GM12878 (cell line): ENCODE data around the gene TRIM68.

Experiments used
- CBX5 ChIP-seq: sonication (generic); IDR thresholded peaks from 2 replicates; pipeline ENCODE4 v1.6.1; 2016; ENCODE audit warnings: low read depth, moderate library complexity, mild to moderate bottlenecking, inconsistent platforms
- CHD2 ChIP-seq: IDR thresholded peaks from 2 replicates; pipeline ENCODE4 v1.6.1; 2011; ENCODE audit warnings: low read depth, low read length, improper control_type of control experiment, borderline replicate concordance
- CTCF ChIP-seq, 3 experiments: IDR thresholded peaks in 2 of 3; conservative IDR thresholded peaks in 1 of 3; 2 replicates each; pipeline ENCODE4 v1.5.1; 2011; ENCODE audit warnings: low read depth in 3 of 3, low read length in 3 of 3, mild to moderate bottlenecking in 3 of 3, control low read depth in 2 of 3, moderate library complexity in 2 of 3, inconsistent platforms in 1 of 3, mixed read lengths in 1 of 3; ENCODE audit not compliant: control insufficient read depth in 2 of 3, insufficient read depth in 1 of 3; ENCODE audit errors: extremely low read depth in 1 of 3
- HCFC1 ChIP-seq: fragments of 150-350 bp; IDR thresholded peaks from 2 replicates; pipeline ENCODE4 v1.6.1; 2014; ENCODE audit warnings: low read length
- HDAC6 ChIP-seq: fragments of 200-600 bp; sonication (generic); IDR thresholded peaks from one replicate; pipeline ENCODE4 v1.8.0; 2017; ENCODE audit warnings: antibody characterized with exemption; ENCODE audit not compliant: unreplicated experiment
- POLR2A ChIP-seq: IDR thresholded peaks from 2 replicates; pipeline ENCODE4 v1.6.1; 2011; ENCODE audit warnings: low read depth, mild to moderate bottlenecking, low read length
- RCOR1 ChIP-seq: conservative IDR thresholded peaks from 2 replicates; pipeline ENCODE4 v1.6.1; 2012; ENCODE audit warnings: low read depth, low read length, improper control_type of control experiment
- SUZ12 ChIP-seq: fragments of 200-600 bp; sonication (generic); IDR thresholded peaks from one replicate; pipeline ENCODE4 v1.6.1; 2018; ENCODE audit warnings: antibody characterized with exemption, mild to moderate bottlenecking; ENCODE audit not compliant: unreplicated experiment
- YY1 ChIP-seq: IDR thresholded peaks from 2 replicates; pipeline ENCODE4 v1.6.1; 2011; ENCODE audit warnings: low read depth, mild to moderate bottlenecking, low read length
- ZNF384 ChIP-seq: IDR thresholded peaks from 2 replicates; pipeline ENCODE4 v1.6.1; 2012; ENCODE audit warnings: low read depth, mild to moderate bottlenecking, low read length, improper control_type of control experiment, borderline replicate concordance
- TF ChIP-seq, protein P1 (sequence below): fragments of 450-650 bp; IDR thresholded peaks from 2 replicates; pipeline ENCODE4 v1.6.1; 2017; ENCODE audit warnings: mild to moderate bottlenecking

- TF ChIP-seq CHD2 (no peak), CTCF (IDR thresholded peaks at IDR 0.05 in 2 of 3, conservative IDR thresholded peaks at IDR 0.05 in 1 of 3; ENCODE audit: control insufficient read depth in 2 of 3, extremely low read depth in 1 of 3, insufficient read depth in 1 of 3, low read depth in 3 of 3, low read length in 3 of 3) (no peak), HDAC6 (no peak), ZNF384 (no peak), SUZ12 (no peak), CBX5 (no peak), HCFC1 (no peak), POLR2A (no peak), RCOR1 (no peak), YY1 (no peak)
- TF ChIP-seq, protein P1, sequence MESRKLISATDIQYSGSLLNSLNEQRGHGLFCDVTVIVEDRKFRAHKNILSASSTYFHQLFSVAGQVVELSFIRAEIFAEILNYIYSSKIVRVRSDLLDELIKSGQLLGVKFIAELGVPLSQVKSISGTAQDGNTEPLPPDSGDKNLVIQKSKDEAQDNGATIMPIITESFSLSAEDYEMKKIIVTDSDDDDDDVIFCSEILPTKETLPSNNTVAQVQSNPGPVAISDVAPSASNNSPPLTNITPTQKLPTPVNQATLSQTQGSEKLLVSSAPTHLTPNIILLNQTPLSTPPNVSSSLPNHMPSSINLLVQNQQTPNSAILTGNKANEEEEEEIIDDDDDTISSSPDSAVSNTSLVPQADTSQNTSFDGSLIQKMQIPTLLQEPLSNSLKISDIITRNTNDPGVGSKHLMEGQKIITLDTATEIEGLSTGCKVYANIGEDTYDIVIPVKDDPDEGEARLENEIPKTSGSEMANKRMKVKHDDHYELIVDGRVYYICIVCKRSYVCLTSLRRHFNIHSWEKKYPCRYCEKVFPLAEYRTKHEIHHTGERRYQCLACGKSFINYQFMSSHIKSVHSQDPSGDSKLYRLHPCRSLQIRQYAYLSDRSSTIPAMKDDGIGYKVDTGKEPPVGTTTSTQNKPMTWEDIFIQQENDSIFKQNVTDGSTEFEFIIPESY: no peak
These were observed 7.9 kb upstream of the TRIM68 start for GRCh38 chr11:4615856-4616444.
